HG03520 (cell line): Measurements from ENCODE around the gene NRROS.

Experiments used
- ATAC-seq: cut with Tn5 transposase; IDR thresholded peaks from one replicate; pipeline ENCODE4 v1.9.1; 2021; ENCODE audit warnings: mild to moderate bottlenecking, moderate library complexity; ENCODE audit not compliant: unreplicated experiment

NRROS gene

GRCh38 chr3:196645897-196646665 lies 6.6 kb downstream of the NRROS start:
- ATAC-seq, result no peak

- ATAC-seq, result no peak
Measured at GRCh38 chr3:196646666-196647216, 7.2 kb downstream of the NRROS start.

GRCh38 chr3:196650740-196651311 lies 11.3 kb downstream of the NRROS start:
- no peak for ATAC-seq

- no peak for ATAC-seq
Measured at GRCh38 chr3:196651819-196652218, 12.3 kb downstream of the NRROS start.

GRCh38 chr3:196652961-196653795 lies 13.7 kb downstream of the NRROS start:
- ATAC-seq, result no peak

GRCh38 chr3:196654006-196654734 lies 14.7 kb downstream of the NRROS start:
- ATAC-seq, result no peak

GRCh38 chr3:196654735-196655090 lies 15.2 kb downstream of the NRROS start:
- ATAC-seq, result no peak

GRCh38 chr3:196655496-196655895 lies 16.0 kb downstream of the NRROS start:
- ATAC-seq, result no peak

- no peak for ATAC-seq
Measured at GRCh38 chr3:196656213-196656612, 16.7 kb downstream of the NRROS start.

- no peak for ATAC-seq
Measured at GRCh38 chr3:196659901-196660351, 20.4 kb downstream of the NRROS start.

- ATAC-seq, result no peak
Measured at GRCh38 chr3:196660381-196661166, 21.1 kb downstream of the NRROS start.

- no peak for ATAC-seq
Measured at GRCh38 chr3:196661400-196661799, 21.9 kb downstream of the NRROS start.

GRCh38 chr3:196662033-196662432 lies 22.5 kb downstream of the NRROS start:
- ATAC-seq, result no peak

GRCh38 chr3:196662711-196663571 lies 23.4 kb downstream of the NRROS start:
- no peak for ATAC-seq

GRCh38 chr3:196666001-196666867 lies 26.7 kb downstream of the NRROS start:
- ATAC-seq, result no peak

- no peak for ATAC-seq
Measured at GRCh38 chr3:196667056-196667825, 27.7 kb downstream of the NRROS start.

GRCh38 chr3:196670339-196670738 lies 30.8 kb downstream of the NRROS start:
- ATAC-seq, result no peak
